ENCODE results near the gene CDC42BPB.

CDC42BPB gene

GRCh38 chr14:102984336-102985102, 72.8 kb downstream of the CDC42BPB start:
- DNase-seq (ENCODE audit: extremely low read depth, low read depth): no peak
- no peak for TF ChIP-seq CTCF (IDR thresholded peaks at IDR 0.05; ENCODE audit: low read depth, low read length, missing control alignments)
- no peak overlapping the region for H3K4me3 ChIP-seq (replicated peaks; ENCODE audit: low read depth, low read length)

- H3K4me3 ChIP-seq (replicated peaks; ENCODE audit: low read depth, low read length): no peak overlapping the region
- no peak for DNase-seq (ENCODE audit: extremely low read depth, low read depth)
- no peak for TF ChIP-seq CTCF (IDR thresholded peaks at IDR 0.05; ENCODE audit: low read depth, low read length, missing control alignments)
Observed at GRCh38 chr14:102983496-102983895, 73.9 kb downstream of the CDC42BPB start.

- no peak for TF ChIP-seq CTCF (IDR thresholded peaks at IDR 0.05; ENCODE audit: low read depth, low read length, missing control alignments)
- no peak for DNase-seq (ENCODE audit: extremely low read depth, low read depth)
- no peak overlapping the region for H3K4me3 ChIP-seq (replicated peaks; ENCODE audit: low read depth, low read length)
Observed at GRCh38 chr14:102982852-102983470, 74.4 kb downstream of the CDC42BPB start.

GRCh38 chr14:102980409-102980810, 76.9 kb downstream of the CDC42BPB start:
- no peak for TF ChIP-seq CTCF (IDR thresholded peaks at IDR 0.05; ENCODE audit: low read depth, low read length, missing control alignments)
- DNase-seq (ENCODE audit: extremely low read depth, low read depth): no peak
- H3K4me3 ChIP-seq (replicated peaks; ENCODE audit: low read depth, low read length): no peak overlapping the region

GRCh38 chr14:102979406-102979805, 77.9 kb downstream of the CDC42BPB start:
- TF ChIP-seq CTCF (IDR thresholded peaks at IDR 0.05; ENCODE audit: low read depth, low read length, missing control alignments): no peak
- H3K4me3 ChIP-seq (replicated peaks; ENCODE audit: low read depth, low read length): no peak overlapping the region
- no peak for DNase-seq (ENCODE audit: extremely low read depth, low read depth)

- DNase-seq (ENCODE audit: extremely low read depth, low read depth): no peak
- no peak overlapping the region for H3K4me3 ChIP-seq (replicated peaks; ENCODE audit: low read depth, low read length)
- TF ChIP-seq CTCF (IDR thresholded peaks at IDR 0.05; ENCODE audit: low read depth, low read length, missing control alignments): no peak
Observed at GRCh38 chr14:102977475-102977874, 79.9 kb downstream of the CDC42BPB start.
